ENCODE measurements around the gene GALNT2. TPM values are rescaled to one million over a fixed set of nuclear protein-coding genes. Genes with fewer than 3 reads are reported as not detected.

Gene GALNT2
- total and polyA plus RNA-seq, 2 experiments from 2014 or later, result 17.8 to 48.3 TPM

DNA sequence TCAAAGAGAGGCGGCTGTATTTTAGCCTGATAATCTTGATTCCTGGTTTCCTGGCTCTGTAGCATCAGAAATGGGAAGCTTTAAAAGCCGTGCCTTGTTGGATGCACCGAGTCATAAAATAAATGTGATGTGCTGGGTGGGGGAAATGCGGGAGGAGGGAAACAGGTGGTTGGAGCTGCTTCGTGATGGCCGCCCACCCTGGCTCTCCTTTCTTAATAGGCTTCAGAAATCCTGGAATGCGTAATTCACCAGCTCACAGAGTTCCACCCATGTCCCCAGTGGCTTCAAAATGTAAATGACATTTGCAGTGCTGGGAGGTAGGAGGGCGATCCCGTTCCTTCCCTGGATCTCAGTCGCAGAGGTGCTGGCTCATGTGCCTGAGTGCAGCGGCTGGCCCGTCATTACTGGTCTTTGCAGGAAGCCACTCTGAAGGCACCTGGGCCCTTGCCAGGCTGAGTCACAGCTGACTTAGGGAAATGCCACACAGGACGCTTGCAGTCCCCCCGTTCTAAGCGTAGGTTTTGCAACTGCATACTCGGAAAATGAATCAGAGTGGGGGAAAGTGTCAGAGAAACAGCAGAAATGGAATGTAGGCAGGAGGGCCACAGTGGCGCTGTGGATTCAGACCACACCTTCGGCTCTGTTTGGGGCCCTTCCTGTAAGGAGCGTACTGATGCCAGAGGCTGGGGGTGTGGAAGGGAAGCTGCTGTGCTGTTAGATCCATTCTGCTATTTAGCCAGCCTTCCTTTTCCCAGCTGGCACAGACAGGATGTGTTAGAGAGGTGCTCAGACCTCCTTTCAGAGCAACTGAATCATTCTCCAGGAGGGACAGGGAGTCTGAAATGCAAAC lies 37.6 kb downstream of the GALNT2 start:
- Mint-ChIP-seq H3K27ac (peak overlapping the region; percentile 81; the same call in 1 of the 2 replicates), H3K9me3 (no peaks in the 10 kb centered on the region), H3K4me3 (peak overlapping the region; percentile 19; the same call in 1 of the 3 replicates), H3K27me3 (ENCODE audit: insufficient read depth, low read depth, poor library complexity) (peaks cover 10% of the 10 kb centered on the region), H3K4me1 (peaks cover 67% of the 10 kb centered on the region), H3K36me3 (ENCODE audit: low read depth) (no peaks in the 10 kb centered on the region)
- ATAC-seq, result peak; percentile 56
- TF ChIP-seq EZH2phosphoT487 (IDR thresholded peaks at IDR 0.05; ENCODE audit: unreplicated experiment), result no peak
- TF ChIP-seq, protein P1, sequence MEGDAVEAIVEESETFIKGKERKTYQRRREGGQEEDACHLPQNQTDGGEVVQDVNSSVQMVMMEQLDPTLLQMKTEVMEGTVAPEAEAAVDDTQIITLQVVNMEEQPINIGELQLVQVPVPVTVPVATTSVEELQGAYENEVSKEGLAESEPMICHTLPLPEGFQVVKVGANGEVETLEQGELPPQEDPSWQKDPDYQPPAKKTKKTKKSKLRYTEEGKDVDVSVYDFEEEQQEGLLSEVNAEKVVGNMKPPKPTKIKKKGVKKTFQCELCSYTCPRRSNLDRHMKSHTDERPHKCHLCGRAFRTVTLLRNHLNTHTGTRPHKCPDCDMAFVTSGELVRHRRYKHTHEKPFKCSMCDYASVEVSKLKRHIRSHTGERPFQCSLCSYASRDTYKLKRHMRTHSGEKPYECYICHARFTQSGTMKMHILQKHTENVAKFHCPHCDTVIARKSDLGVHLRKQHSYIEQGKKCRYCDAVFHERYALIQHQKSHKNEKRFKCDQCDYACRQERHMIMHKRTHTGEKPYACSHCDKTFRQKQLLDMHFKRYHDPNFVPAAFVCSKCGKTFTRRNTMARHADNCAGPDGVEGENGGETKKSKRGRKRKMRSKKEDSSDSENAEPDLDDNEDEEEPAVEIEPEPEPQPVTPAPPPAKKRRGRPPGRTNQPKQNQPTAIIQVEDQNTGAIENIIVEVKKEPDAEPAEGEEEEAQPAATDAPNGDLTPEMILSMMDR (conservative IDR thresholded peaks at IDR 0.05; ENCODE audit: low read depth in 2 of 2), result no peak
- TF ChIP-seq, protein P2, sequence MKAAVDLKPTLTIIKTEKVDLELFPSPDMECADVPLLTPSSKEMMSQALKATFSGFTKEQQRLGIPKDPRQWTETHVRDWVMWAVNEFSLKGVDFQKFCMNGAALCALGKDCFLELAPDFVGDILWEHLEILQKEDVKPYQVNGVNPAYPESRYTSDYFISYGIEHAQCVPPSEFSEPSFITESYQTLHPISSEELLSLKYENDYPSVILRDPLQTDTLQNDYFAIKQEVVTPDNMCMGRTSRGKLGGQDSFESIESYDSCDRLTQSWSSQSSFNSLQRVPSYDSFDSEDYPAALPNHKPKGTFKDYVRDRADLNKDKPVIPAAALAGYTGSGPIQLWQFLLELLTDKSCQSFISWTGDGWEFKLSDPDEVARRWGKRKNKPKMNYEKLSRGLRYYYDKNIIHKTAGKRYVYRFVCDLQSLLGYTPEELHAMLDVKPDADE (IDR thresholded peaks at IDR 0.05), result no peak
- TF ChIP-seq, protein P3, sequence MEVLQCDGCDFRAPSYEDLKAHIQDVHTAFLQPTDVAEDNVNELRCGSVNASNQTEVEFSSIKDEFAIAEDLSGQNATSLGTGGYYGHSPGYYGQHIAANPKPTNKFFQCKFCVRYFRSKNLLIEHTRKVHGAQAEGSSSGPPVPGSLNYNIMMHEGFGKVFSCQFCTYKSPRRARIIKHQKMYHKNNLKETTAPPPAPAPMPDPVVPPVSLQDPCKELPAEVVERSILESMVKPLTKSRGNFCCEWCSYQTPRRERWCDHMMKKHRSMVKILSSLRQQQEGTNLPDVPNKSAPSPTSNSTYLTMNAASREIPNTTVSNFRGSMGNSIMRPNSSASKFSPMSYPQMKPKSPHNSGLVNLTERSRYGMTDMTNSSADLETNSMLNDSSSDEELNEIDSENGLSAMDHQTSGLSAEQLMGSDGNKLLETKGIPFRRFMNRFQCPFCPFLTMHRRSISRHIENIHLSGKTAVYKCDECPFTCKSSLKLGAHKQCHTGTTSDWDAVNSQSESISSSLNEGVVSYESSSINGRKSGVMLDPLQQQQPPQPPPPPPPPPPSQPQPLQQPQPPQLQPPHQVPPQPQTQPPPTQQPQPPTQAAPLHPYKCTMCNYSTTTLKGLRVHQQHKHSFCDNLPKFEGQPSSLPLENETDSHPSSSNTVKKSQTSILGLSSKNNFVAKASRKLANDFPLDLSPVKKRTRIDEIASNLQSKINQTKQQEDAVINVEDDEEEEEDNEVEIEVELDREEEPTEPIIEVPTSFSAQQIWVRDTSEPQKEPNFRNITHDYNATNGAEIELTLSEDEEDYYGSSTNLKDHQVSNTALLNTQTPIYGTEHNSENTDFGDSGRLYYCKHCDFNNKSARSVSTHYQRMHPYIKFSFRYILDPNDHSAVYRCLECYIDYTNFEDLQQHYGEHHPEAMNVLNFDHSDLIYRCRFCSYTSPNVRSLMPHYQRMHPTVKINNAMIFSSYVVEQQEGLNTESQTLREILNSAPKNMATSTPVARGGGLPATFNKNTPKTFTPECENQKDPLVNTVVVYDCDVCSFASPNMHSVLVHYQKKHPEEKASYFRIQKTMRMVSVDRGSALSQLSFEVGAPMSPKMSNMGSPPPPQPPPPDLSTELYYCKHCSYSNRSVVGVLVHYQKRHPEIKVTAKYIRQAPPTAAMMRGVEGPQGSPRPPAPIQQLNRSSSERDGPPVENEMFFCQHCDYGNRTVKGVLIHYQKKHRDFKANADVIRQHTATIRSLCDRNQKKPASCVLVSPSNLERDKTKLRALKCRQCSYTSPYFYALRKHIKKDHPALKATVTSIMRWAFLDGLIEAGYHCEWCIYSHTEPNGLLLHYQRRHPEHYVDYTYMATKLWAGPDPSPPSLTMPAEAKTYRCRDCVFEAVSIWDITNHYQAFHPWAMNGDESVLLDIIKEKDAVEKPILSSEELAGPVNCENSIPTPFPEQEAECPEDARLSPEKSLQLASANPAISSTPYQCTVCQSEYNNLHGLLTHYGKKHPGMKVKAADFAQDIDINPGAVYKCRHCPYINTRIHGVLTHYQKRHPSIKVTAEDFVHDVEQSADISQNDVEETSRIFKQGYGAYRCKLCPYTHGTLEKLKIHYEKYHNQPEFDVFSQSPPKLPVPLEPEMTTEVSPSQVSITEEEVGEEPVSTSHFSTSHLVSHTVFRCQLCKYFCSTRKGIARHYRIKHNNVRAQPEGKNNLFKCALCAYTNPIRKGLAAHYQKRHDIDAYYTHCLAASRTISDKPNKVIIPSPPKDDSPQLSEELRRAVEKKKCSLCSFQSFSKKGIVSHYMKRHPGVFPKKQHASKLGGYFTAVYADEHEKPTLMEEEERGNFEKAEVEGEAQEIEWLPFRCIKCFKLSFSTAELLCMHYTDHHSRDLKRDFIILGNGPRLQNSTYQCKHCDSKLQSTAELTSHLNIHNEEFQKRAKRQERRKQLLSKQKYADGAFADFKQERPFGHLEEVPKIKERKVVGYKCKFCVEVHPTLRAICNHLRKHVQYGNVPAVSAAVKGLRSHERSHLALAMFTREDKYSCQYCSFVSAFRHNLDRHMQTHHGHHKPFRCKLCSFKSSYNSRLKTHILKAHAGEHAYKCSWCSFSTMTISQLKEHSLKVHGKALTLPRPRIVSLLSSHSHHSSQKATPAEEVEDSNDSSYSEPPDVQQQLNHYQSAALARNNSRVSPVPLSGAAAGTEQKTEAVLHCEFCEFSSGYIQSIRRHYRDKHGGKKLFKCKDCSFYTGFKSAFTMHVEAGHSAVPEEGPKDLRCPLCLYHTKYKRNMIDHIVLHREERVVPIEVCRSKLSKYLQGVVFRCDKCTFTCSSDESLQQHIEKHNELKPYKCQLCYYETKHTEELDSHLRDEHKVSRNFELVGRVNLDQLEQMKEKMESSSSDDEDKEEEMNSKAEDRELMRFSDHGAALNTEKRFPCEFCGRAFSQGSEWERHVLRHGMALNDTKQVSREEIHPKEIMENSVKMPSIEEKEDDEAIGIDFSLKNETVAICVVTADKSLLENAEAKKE (CRISPR knock-in tag; IDR thresholded peaks at IDR 0.05), result no peak
- Histone ChIP-seq H3K36me3 (ENCODE audit: insufficient read depth) (no peaks in the 10 kb centered on the region), H3F3A (replicated peaks; ENCODE audit: low read depth) (no peaks in the 10 kb centered on the region), H4K20me1 (replicated peaks; ENCODE audit: insufficient read depth) (peaks cover 8% of the 10 kb centered on the region), H3K79me2 (replicated peaks; ENCODE audit: insufficient read depth) (peaks cover 83% of the 10 kb centered on the region), H3K27me3 (ENCODE audit: insufficient read depth) (no peaks in the 10 kb centered on the region), H3K4me3 (no peak overlapping the region), H2AFZ (no peak overlapping the region), H3K4me2 (no peak overlapping the region; the same call in 1 of the 2 replicates), H3K4me1 (ENCODE audit: insufficient read depth) (peaks cover 42% of the 10 kb centered on the region), H3K27ac (ENCODE audit: low read depth) (0 out of 2 replicates have a peak overlapping the region, but pooled peaks have one; percentile 39), H3K9me2 (ENCODE audit: insufficient read depth) (no peaks in the 10 kb centered on the region)
- peak; percentile 45 for DNase-seq (ENCODE audit: low spot score)

All from GM23338 (cell line).